Activated CD8-positive, alpha-beta memory T cell treated with anti-CD3 and anti-CD28 coated beads for 24 hours (primary cell): ENCODE results near the gene PYGM.

Experiments used
- DNase-seq: peaks from one replicate; pipeline ENCODE4 v3.0.0-alpha.2; 2020

PYGM gene

DNA sequence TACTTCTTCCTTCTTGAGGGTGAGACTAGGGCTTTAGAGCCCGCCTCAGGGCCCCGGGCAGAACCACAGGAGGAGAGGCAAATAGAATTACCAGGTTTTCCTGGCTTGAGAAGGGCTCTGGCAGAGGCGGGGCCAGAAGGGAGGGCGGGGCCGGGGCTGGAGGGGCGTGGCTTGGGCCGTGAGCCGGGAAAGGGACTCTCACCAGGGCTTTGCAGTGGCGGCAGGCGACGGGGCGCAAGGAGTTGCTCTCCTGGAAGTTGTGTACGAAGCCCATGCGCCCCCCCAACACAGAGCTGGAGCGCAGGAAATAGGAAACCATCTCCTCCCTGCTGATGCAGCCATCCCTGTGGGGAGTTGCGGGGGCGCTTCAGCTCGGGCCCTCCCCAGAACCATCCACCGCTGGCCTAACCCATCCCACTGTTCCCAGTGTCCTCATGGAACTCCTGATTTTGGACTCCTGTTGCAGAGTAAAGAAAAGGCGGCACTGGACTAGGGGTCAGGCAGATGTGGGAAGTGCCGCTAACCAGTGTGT, 29.9 kb downstream of the PYGM start:
- no peak for DNase-seq

DNA sequence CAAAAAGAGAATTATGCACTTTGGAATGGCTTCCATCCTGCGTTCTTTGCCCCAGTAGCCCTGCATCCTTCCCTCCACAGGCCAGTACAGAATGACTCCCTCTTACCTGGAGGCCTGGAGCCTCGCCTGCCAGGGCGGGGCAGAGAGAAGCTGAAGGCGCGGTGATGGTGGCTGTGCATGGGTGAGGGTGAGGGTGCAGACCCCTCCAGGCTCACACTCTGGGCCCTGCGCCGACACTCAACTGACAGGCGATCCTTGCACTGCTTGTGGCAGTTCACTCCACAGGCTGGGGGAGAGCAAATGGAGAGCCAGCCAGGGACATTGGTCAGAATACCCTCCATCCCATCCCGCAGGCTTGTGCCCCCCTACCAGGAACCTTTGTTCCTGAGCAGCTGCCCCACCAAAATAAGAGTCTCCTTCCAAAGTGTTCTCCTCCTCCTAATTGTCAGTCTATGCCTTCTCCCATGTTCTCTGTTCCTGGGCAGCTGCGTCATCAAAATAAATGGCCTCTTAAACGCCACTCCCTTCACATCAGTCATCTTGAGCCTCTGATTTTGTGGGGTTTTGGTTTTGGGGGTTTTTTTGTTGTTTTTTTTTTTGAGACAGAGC, 30.9 kb downstream of the PYGM start:
- no peak for DNase-seq

DNA sequence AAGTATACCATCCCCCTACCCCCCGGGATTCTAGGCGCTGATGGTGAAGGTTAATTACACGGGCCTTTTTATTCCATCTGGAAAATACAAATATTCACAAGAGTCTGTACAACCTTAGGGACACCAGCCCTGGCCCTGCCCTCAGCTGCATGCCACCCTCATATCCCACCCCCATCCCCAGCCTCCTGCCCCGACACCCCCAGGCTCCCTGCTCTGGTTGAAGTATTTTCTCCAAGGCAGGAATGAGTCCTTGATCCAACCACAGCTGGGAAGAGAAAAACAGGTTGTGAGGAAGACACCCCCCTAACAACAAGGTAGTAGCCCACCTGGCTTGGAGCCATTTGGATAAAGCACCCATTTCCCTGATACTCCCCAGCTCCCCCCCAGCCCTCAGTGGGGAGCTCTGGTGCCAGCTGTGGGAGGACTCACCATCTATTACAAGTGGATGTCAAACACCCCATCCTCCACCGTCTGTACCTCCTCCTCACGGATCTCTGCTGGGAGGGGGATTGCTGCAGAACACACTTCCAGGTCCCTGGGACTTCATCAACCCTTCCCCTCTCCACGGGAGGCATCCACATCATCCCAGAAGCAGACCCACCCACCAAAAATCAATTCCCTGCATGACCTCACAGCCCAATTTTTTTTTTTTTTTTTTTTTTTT, 32.8 kb downstream of the PYGM start:
- DNase-seq, result no peak

DNA sequence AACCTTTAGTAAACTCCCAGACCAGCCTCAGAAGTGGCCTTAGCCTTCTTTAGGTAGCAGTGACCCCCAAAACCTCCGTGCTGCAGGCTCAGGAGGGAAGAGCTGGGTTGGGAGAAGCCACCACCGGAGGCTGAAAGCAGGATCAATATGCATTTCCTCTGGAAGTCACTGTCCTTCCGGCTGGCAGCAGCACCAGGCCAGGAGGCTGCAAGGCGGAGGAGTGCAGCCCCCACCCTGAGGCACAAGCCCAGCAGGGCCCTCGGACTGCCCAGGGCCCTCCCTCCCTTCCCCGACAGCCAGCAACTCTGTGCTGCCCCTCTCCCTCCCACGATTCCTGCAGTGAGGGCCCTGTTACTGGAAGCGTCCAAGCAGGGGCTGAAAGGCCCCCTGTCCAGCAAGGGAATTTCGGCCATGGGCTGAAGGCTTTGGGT, 33.5 kb downstream of the PYGM start:
- DNase-seq, result peak; percentile 54

DNA sequence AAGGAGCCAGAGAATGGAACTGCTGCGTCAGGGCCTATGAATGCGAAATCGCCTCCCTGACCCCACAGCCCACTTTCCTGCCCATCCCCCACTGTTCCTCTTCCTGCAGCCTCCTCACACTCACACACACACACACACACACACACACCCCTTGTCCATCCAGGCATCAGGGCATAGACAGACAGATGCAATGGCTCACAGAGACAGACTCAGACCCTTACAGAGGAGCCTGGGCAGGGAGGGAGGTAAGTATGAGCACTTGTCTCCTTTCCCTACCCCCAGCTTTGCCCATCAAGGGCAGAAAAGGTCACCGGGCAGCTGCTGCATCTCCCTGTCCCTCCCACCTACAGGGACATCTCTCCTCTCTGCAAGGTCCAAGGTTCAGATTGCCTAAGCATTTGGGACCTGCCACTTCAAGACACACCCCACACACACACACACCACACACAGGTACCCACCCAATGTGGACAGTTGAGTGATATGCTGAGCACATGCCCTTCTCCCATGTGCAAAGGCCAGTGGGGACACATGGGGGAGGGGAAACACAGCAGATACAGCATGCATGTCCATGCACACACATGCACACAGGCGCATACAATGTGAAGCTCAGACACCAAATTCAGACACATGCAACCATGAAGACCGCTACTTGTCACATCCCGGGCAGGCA, 34.8 kb downstream of the PYGM start:
- peak; percentile 56 for DNase-seq

DNA sequence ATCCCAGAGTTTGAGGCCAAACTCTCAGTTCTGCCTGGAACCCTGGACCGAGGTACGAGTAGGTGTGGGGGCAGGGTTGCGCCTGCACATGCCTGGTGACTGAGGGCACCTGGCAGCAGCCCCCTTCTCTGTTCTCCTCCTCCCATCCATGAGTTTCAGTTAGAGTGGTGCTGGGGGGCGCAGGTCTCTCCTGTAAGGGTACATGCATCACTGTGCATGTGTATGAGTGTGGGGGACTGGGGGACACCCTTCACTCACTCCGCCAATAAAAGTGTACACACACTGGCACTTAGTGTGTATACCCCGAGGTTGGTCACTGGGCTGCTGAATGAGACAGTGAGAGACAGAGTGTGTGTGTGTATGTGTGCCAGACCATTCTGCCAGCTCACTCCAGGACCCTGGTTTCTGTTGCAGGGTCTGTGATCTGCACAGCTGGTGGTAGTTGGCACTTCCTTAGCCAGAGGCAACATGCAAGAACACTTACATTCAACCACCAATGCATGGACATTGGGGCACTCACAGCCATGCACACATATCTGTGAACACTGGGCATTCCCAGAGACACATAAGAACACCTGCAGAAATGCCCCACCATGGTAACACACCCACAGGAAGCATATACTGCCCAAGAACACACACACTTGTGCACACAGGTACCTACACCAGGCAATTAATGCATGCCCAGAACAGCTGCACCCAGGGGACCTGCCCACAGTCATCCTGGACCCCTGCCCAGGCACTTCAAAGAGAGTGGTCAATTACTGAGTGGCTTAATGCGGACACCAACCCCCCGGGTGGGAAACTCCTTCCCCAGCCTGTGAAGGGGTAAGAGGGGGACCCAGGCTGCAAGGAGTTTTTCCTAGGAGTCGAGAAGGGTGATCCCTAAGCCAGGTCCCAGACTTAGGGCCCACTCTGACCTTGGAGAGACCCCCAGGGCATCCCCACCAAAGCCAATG, 35.6 kb downstream of the PYGM start:
- DNase-seq, result peak; percentile 57

DNA sequence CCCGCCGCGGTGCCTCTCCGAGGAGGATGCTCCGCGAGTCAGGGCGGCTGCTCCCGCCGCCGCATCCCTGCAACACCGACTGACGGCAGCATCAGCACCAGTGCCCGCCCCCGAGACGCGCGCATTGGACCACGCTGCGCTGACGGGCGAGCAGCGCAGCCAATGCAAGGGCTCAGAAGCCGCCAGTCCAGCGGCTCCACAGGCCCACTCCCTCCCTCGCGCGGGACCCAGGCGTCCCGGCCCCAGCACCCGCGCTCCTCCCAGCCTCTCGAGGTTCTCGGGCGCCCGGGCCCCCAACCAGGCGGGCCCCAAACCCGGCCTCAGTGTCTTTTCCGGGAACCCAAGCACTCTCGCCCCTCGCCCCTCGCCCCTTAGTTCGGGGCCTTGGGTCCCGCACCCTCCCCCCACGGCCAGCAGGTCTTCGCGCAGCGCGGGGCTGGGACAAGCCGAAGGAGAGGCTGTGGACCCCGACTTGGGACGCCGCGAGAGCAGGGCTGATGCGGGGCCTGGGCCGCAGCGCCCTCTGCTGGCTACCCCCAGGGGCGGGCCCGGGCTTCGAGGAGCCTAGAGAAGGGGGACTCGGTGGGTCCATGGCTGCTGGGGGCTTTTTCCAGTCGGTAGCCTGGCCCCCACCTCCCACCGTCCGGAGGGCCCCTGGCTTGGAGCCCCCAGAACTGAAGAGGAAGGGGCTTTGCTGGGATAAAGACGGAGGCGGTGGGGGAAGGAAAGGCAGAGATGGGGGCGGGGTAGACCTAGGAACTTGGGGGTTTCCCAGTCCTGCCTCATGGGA, 36.5 kb downstream of the PYGM start, which contains the start of gene NRXN2:
Gene NRXN2, minus strand, starts transcription at position 81 of the 790 bp plus-strand sequence. CDS start 9,498 bp downstream, outside the sequence.
- DNase-seq, result peak; percentile 93

DNA sequence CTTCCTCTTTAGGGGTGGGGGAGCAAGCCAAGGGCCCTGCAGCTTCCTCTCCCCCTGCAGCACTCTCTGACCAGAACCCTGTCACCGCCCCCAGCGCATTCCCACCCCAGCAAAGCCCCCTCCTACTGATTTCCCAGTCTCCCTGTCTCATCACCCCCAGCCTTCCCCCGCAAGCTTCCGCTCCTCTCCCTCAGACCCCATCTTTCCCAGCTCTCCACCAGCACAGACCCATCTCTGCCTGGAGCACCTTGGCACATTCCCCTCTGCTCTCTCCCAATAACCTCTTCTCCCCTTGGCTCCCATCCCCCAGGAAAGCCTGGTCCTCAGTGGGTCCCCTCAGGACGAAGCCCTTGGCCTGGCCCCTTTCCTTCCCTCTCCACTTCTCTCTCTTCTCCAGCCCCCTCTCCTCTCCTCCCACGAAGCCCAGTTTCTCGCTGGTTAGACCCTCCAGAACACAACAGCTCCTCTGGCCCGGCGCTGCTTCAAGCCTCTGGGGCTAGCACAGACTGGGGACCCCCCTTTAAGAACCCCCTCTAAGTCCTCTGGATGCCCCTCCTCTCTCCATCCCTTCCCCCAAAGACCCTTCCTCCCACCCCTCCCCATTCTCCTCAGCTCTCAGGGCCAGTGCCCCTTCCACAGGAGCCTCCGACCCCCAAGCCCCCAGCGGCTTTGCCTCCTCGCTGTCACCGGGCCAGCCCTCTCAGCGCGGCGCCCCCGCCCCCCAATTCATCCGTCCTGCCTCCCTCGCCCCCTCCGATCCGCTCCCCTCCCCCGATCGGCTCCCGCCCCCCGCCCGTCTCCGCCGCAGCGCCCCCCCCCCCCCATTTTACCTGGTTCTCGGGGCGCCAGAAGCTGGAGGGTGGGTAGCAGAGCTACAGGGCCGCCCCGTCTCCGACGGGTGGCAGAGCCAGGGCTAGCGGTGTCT, 37.4 kb downstream of the PYGM start:
- DNase-seq, result peak; percentile 56

DNA sequence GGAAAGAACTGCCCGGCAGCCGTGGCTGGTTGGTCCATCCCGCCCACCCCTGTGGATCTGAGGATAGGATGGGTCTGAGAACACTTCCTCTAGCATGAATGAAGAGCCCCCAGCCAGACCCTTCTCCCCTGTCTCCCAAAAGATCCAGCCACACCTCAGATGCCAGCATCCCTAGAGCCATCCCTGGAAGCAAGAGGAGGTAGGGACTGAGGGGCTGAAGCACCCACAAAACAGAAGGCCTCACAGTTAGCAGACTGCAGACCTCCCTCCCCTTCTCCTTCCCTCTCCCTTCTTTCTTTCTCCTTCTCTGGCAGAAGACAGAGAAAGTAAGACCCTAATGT, 38.4 kb downstream of the PYGM start:
- peak; percentile 52 for DNase-seq

DNA sequence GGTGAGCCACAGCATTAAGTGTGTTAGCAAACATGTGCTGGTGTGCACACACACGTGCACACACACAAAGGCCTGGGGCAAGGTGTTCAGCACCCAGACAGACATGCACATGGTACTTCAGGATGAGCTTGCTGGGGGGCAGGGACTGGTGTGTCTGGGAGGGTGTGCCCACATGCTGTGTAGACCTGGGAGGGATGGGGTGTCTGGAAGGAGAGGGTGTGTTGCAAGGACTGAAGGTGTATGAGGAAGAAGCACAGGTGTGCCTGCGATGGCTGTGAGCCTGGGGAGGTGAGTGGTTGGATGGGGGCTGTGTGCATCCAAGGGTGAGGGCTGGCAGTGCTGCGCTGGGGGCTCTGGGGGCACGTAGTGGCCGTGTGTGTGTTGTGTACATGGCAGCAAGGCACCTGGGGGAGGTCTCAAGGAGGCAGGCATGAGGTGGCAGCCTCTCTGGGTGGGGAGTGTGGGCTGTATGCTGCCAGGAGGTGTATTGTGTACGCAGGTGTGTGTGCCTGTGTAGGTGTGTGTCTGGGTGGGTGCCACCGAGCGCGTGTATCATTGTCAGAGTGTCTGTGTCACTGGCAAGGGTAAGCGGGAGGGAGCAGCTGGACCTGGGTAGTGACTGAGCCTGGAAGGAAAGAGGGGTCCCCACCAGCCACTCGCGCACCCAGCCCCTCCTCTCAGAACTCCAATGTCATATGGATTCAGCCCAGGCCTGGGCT, 39.0 kb downstream of the PYGM start:
- DNase-seq, result no peak

DNA sequence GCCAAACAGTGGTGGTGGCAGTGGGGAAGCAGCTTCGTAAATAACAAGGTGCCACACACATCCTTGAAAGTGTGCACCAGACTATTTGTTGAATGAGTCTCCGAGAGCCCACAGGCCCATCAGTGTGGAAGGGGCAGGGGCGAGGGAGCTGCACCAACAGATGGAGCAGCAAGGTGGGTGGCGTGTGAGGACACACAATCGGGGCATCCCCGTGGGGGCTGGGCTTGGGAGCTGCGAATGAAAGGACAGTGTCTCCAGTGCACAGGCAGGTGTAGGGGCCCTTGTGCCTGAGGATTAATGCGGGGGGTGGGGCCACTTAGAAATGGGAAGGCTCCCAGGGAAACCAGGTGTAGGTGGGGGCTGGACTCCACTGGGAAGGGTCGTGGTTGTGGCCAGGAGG, 39.6 kb downstream of the PYGM start:
- DNase-seq, result no peak

DNA sequence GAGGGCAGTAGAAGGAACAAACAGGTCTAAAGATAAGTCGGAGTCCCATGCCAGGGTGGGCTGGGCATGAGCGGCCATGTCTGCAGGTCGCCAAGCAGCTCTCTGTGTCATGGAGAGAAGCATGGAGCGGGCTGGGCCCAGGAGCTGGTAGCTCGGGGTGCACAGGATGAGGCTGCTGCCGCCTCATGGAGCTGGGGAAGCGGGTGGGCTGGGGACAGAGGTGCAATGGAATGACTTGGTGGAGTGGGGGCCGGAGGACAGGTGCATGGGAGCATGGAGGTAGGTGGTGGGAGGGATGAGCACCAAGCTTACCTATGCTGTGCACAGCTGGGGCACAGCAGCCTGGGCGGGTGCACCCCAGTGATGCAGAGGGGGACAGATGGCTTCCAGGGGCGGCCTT, 40.4 kb downstream of the PYGM start:
- no peak for DNase-seq

DNA sequence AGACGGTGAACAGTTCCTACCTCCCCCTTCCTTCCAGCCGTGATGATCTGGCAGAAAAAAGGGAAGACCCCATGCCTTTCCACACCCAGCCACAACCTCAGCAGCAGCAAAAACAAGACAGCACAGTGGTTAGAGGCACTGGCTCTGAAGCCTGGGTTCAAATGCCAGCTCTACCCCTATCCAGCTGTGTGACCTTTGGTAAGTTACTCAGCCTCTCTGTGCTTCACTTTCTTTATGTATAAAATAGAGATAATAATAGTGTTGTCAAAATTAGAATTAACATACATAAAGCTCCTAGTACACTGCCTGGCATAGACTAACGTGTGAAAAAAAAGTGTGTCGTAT, 41.0 kb downstream of the PYGM start:
- DNase-seq, result no peak

DNA sequence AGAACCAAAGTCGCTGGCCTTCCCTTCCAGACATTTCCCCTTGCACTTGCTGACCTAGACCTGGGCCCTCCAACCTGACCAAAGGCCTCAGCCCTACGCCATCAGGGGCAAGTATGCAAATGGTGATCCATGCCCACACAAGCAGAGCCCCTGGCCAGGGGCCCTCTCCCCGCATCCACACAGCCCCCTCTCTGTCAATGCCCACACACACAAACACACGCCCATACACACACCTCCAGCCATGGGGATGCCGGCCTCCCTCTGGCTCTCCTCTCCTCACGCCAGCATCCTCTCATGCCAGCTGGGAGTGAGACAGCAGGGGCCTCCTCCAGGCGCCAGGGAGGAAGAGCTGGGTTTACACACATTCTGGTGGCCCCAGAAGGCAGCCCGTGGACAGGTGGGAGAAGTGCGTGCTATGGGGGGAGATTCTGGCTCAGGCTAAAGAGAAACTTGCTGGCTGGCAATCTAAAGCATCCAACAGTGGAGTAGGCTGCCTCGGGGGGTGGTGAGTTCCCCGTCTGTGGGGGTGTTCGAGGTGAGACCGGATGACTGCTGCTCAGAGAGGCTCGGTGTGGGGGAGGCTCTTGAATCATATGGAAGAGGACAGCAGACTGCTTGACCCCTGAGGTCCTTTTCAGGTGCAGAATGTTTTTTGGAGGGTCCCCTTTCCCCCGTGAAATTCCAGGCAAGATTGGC, 41.5 kb downstream of the PYGM start:
- DNase-seq, result no peak

DNA sequence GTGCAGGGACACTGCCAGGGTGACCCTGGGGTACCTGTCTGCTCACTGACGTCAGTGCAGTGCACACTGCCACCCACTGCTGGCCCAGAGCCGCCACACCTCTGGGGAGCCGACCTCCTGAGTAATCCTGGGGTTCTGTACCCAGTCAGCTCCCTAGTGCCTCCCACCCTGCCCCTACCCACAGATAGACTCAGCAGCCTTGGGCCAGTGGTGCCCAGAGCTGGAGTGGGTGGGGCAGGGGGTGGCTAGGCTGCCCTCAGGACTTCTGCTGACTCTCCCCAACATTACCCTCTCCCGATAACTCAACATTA, 42.6 kb downstream of the PYGM start:
- DNase-seq, result no peak

DNA sequence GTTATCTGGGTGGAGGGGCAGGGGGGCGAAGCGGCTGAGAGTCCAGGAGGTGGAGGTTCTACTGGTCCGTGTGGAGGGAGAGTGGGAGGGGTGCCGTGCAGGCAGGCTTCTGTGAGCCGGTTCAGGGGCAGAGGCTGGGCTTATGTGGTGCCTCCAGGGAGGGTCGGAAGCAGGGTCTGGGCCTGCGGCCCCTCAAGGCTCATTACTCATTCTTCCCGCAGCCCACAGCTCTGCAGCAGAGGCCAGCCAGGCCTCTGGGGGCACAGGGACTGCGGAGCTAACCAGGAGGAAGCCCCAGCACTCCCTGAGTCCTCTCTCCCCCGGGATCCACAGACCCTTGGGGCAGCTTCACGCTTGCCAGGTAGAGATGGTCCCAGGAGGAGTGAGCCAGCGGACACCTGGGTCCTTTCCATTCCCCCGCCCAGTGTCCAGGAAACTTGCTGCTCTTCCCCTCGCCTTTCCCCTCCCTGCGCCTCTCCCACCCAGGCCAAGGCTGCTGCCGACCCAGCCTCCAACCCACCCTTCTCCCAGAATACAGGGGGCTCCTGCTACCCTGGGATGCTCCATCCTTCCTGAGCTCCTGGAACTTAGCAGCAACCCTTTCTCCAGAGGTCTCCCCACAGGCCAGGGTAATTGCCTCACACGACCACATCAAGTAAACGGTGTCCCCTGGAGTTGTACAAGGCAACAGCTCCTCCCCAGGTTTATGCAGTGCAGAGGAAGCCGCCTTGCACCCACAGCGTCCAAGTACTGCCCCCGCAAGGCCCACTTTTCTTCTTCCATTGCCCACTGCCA, 43.1 kb downstream of the PYGM start:
- DNase-seq, result no peak

DNA sequence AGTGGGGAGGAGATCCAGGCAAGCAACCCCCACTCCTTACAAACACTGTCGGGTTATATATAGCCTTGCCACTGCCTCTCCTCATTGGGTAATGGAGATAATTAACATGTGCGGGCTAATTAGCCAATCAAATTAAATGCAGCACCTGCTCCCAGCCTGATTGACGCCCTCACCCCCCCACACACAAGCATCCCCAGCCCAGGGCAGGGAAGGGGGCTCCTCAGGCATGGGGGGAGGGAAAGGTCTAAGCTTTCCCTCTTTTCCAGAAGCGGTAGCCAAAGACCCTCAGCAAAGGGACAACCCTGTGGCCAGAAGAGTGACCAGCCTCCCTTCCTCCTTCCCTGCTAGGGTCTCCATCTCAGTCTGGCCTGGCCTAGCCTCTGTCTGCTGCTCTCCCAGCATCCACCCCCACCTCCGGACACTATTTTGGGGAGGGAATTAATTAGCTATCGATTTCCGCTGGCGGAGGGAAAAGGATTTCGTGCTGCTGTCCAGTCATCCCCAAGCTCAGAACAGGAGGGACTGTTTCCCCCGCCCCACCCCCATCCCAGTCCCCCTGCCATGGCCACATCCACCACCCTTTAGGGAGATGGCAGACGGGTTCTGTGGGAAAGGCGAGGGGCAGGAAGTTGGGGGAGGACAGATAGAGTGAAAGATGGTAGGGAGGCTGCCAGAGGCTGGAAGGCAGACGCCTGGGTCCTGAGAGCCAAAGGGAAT, 43.9 kb downstream of the PYGM start:
- DNase-seq, result no peak

DNA sequence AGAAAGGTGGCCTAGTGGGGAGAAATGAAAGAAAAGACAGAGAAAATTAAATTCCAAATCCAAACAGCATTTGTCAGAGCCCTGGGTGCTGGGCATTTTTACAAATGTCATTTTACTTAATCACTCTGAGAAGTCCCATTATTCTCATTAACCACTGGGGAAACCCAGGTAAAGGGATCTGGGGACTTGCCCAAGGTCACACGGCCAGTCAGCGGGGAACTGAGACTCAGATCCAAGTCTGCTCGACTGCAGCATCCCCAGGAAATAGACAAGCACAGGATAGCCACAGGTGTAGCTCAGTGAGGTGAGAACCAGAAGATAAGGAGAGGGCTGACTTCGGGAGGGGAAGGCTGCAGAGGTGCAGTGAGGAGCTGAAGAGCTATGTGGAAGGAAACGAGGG, 44.7 kb downstream of the PYGM start:
- no peak for DNase-seq
